ENCODE results near the gene CELF1.
A peak's percentile ranks its signal among the peaks of the same experiment; 100 is the strongest.

Gene CELF1

GRCh38 chr11:47552566-47553405 lies at the start of gene CELF1:
TSS of gene CELF1 (minus strand) at chr11:47553132. CDS start at chr11:47499523, 53,609 bp downstream.
- peak; percentile 92 to 94 for DNase-seq

- DNase-seq, result no peak
These were observed 47.0 kb upstream of the CELF1 start for GRCh38 chr11:47599902-47600301.

- DNase-seq, result no peak
These were observed 43.0 kb upstream of the CELF1 start for GRCh38 chr11:47595967-47596366.

GRCh38 chr11:47595029-47595428 lies 42.1 kb upstream of the CELF1 start:
- DNase-seq, result no peak

GRCh38 chr11:47593934-47594855 lies 41.3 kb upstream of the CELF1 start, which contains the start of gene C1QTNF4:
TSS of gene C1QTNF4 (minus strand) at chr11:47594411. CDS start at chr11:47590810, 3,601 bp downstream.
- DNase-seq, result no peak

- DNase-seq, result no peak
These were observed 40.6 kb upstream of the CELF1 start for GRCh38 chr11:47593492-47593933.

- no peak for DNase-seq
These were observed 40.0 kb upstream of the CELF1 start for GRCh38 chr11:47592970-47593369.

GRCh38 chr11:47592251-47592650 lies 39.3 kb upstream of the CELF1 start:
- no peak for DNase-seq

GRCh38 chr11:47591764-47592163 lies 38.8 kb upstream of the CELF1 start:
- no peak for DNase-seq

GRCh38 chr11:47589977-47590861 lies 37.3 kb upstream of the CELF1 start:
- DNase-seq, result no peak

- no peak for DNase-seq
These were observed 36.6 kb upstream of the CELF1 start for GRCh38 chr11:47589584-47589976.

GRCh38 chr11:47589118-47589517 lies 36.2 kb upstream of the CELF1 start:
- DNase-seq, result no peak

GRCh38 chr11:47587723-47588326 lies 34.9 kb upstream of the CELF1 start:
- no peak for DNase-seq

GRCh38 chr11:47587039-47587716 lies 34.2 kb upstream of the CELF1 start:
- DNase-seq, result no peak

- no peak for DNase-seq
These were observed 33.3 kb upstream of the CELF1 start, which contains the start of gene FAM180B for GRCh38 chr11:47586098-47586855. TSS of gene FAM180B (plus strand) at chr11:47586678. CDS start at chr11:47586769, 91 bp downstream.

- no peak for DNase-seq
These were observed 30.9 kb upstream of the CELF1 start for GRCh38 chr11:47583844-47584243.

GRCh38 chr11:47578524-47579494 lies 25.9 kb upstream of the CELF1 start, which contains the start of the genes KBTBD4 and NDUFS3:
TSS of gene KBTBD4 (minus strand) at chr11:47578970. CDS start at chr11:47578951, 19 bp downstream.
TSS of gene NDUFS3 (plus strand) at chr11:47579074. CDS start at chr11:47579092, 18 bp downstream.
- DNase-seq, result peak; percentile 89 to 92

- DNase-seq, result no peak
These were observed 24.6 kb upstream of the CELF1 start for GRCh38 chr11:47577460-47578041.

GRCh38 chr11:47573321-47573720 lies 20.4 kb upstream of the CELF1 start:
- no peak for DNase-seq
